Activated CD4-positive, alpha-beta T cell treated with anti-CD3 and anti-CD28 coated beads, Interleukin-2, amount 50 U/mL, for 24 hours (primary cell): ENCODE data around the gene APEH.

Experiments
- DNase-seq, 2 donors: peaks; one replicate each; pipeline ENCODE4 v3.0.0-alpha.2; 2020; ENCODE audit warnings: low read depth in 1 of 2, low spot score in 1 of 2

APEH gene

GRCh38 chr3:49650177-49650576 lies 24.0 kb upstream of the APEH start:
- no peak for DNase-seq

DNA sequence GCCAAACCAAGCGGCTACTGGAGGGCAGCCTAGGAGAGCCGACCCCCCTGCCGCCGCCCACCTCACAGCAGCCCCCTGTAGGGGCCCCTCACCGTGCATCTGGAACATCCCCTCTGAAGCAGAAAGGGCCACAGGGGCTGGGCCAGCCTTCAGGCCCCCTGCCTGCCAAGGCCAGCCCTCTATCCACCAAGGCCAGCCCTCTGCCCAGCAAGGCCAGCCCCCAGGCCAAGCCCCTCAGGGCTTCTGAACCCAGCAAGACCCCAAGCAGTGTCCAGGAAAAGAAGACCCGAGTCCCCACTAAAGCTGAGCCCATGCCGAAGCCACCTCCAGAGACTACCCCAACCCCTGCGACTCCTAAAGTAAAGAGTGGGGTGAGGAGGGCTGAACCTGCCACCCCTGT lies 23.5 kb upstream of the APEH start:
- DNase-seq = no peak

- DNase-seq = no peak
These were observed 21.8 kb upstream of the APEH start for GRCh38 chr3:49652218-49652902.

DNA sequence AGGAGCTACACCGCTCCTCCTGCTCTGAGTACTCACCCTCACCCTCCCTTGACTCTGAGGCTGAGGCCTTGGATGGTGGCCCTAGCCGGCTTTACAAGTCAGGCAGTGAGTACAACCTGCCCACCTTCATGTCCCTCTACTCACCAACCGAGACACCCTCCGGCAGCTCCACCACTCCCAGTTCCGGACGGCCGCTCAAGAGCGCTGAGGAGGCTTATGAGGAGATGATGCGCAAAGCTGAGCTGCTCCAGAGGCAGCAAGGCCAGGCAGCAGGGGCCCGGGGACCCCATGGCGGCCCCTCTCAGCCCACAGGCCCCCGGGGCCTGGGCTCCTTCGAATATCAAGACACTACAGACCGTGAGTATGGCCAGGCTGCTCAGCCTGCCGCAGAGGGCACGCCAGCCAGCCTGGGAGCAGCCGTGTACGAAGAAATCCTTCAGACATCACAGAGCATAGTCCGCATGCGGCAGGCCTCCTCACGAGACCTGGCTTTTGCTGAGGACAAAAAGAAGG lies 21.2 kb upstream of the APEH start:
- no peak for DNase-seq

- no peak for DNase-seq
These were observed 20.5 kb upstream of the APEH start for GRCh38 chr3:49653621-49654020.

DNA sequence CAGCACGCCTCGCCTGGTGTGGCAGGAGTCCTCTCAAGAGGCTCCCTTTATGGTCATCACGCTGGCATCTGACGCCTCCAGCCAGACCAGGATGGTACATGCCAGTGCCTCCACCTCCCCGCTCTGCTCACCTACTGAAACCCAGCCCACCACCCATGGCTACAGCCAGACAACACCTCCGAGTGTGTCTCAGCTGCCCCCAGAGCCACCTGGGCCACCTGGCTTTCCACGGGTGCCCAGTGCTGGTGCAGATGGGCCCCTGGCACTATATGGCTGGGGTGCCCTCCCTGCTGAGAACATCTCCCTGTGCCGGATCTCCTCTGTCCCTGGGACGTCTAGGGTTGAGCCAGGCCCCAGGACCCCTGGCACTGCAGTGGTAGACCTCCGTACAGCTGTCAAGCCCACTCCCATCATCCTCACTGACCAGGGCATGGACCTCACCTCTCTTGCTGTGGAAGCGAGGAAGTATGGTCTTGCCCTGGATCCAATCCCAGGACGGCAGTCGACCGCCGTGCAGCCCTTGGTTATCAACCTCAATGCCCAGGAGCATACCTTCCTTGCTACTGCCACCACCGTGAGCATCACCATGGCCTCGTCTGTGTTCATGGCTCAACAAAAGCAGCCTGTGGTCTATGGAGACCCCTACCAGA lies 19.9 kb upstream of the APEH start:
- no peak for DNase-seq

- no peak for DNase-seq
These were observed 19.1 kb upstream of the APEH start for GRCh38 chr3:49654955-49655556.

- DNase-seq = no peak
These were observed 18.3 kb upstream of the APEH start for GRCh38 chr3:49655731-49656285.

DNA sequence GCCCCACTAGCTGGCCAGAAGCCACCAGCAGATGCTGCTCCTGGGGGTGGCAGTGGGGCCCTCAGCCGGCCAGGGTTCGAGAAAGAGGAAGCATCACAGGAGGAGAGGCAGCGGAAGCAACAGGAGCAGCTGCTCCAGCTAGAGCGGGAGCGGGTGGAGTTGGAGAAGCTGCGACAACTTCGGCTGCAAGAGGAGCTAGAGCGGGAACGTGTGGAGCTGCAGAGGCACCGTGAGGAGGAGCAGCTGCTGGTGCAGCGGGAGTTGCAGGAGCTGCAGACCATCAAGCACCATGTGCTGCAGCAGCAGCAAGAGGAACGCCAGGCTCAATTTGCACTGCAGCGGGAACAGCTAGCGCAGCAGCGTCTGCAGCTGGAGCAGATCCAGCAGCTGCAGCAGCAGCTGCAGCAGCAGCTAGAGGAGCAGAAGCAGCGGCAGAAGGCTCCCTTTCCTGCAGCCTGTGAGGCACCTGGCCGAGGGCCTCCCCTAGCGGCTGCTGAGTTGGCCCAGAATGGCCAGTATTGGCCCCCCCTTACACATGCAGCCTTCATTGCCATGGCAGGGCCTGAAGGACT lies 17.5 kb upstream of the APEH start:
- DNase-seq = no peak

DNA sequence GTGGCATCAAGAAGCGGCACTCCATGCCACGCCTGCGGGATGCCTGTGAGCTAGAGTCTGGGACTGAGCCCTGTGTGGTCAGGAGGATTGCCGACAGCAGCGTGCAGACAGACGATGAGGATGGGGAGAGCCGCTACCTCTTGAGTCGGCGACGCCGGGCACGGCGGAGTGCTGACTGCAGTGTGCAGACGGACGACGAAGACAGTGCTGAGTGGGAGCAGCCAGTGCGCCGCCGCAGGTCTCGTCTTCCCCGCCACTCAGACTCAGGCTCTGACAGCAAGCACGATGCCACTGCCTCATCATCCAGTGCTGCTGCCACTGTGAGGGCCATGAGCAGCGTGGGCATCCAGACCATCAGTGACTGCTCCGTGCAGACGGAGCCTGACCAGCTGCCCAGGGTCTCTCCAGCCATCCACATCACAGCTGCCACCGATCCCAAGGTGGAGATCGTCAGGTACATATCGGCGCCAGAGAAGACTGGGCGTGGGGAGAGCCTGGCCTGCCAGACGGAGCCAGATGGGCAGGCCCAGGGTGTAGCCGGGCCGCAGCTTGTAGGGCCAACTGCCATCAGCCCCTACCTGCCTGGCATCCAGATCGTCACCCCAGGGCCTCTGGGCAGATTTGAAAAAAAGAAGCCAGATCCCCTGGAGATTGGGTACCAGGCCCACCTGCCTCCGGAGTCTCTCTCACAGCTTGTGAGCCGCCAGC lies 16.8 kb upstream of the APEH start:
- DNase-seq = no peak

GRCh38 chr3:49658711-49659110 lies 15.4 kb upstream of the APEH start:
- no peak for DNase-seq

DNA sequence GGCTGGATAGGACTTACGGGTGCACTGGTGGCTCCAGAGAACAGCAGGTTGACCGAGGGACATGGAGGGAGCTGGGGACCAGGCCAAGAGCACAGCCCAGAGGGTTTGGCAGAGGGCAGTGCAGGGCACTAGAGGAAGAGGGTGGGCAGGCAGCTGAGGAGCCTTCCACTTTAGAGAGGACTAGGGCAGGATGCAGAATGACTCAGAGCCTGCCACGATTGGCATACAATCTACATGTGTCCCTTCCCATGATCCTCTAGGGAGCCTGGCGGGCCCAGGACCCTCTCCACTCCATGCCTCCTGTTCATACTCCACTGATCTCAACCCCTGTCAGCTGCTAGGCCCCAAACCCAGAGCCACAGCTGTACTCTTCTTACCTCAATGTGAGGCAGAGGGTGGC lies 14.4 kb upstream of the APEH start:
- DNase-seq = no peak

DNA sequence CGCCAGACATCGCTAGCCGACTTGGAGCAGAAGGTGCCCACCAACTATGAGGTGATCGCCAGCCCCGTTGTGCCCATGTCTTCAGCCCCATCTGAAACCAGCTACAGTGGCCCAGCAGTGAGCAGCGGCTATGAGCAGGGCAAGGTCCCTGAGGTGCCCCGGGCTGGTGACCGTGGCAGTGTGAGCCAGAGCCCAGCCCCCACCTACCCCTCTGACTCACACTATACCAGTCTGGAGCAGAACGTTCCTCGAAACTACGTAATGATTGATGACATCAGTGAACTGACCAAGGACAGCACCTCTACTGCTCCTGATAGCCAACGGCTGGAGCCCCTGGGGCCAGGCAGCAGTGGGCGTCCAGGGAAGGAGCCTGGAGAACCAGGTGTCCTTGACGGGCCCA lies 12.9 kb upstream of the APEH start:
- no peak for DNase-seq

DNA sequence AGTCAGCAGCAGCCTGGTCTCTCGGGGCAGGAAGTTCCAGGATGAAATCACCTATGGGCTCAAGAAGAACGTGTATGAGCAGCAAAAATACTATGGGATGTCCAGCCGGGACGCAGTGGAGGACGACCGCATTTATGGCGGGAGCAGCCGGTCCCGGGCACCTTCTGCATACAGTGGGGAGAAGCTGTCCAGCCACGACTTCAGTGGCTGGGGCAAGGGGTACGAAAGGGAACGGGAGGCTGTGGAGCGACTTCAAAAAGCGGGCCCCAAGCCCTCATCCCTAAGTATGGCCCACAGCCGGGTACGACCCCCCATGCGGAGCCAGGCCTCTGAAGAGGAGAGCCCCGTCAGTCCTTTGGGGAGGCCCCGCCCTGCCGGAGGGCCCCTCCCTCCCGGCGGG lies 12.1 kb upstream of the APEH start:
- DNase-seq = no peak

GRCh38 chr3:49662720-49663413 lies 11.3 kb upstream of the APEH start:
- DNase-seq = no peak

GRCh38 chr3:49663831-49664230 lies 10.3 kb upstream of the APEH start:
- DNase-seq = no peak

DNA sequence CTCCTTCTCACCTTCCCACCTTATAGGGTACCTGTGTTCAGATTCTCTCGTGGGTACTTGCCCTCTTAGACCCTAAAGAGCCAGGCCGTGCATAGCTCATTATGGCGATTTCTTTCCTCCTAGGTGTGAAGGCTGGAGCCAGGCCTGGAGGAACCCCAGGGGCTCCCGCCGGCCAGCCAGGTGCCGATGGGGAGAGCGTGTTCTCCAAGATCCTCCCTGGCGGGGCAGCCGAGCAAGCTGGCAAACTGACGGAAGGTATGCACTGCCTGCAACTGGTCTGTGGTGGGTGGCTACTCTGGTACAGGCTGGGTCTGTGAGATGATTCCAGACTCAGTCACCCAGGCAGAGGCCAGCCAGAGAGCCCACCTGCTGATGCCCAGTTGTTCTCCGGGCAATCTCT lies 9.9 kb upstream of the APEH start:
- DNase-seq = no peak

- no peak for DNase-seq
These were observed 8.2 kb upstream of the APEH start for GRCh38 chr3:49665822-49666519.

- DNase-seq = no peak
These were observed 7.6 kb upstream of the APEH start for GRCh38 chr3:49666592-49666991.
